ENCODE measurements around the gene PAPPA.

PAPPA gene

DNA sequence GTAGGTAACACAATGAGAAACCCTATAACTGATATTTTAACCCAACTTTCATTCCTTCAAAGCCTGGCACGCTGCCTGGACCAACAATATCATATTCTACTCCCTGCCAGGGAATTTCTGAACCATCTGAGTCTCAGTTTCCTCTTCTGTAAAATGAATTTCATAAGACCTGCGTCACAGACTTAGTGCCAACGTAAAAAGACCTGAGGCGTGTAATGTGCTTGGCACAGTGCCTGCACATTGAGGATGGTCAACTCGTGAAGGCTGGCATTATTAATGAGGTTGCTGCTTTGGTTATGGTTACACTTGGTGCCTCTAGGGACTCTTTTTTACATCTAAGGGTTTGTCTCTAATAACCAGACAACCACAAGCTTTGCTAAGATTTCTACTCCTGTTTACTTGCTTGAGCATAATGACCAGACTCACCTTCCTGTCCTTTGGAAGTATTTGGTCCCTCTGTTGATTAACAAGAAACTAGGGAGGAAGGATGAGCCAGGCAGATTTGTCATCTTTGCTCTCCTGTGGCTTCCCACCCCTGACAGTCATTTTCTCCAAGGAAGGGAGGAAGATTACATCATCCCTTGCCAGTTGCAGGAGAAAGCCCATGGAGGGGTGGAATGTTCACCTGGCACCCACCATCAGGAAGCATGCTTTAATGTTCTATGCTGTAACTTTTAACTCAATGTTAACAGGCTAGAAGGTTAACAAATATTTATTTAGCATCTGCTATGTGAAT is 79.0 kb downstream of the PAPPA start:
- DNase-seq (ENCODE audit: low spot score), result no peak

DNA sequence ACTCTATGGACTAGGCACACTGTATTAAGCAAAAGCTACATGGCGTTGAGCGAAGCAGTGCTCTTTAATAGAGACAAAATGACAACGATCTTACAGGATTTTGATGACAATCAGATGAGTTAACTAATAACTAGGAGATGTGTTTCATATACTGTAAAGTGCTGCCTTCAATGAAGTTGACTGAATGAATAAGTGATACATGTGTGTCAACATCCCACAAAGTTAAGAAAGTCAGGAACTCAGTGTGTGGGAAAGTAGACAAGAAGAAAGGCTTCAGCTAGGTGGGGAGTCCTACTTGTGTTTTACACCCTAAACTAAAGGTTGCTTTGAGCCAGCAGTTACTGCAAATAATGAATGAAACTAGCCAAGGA is 79.6 kb downstream of the PAPPA start:
- DNase-seq (ENCODE audit: low spot score), result no peak

DNA sequence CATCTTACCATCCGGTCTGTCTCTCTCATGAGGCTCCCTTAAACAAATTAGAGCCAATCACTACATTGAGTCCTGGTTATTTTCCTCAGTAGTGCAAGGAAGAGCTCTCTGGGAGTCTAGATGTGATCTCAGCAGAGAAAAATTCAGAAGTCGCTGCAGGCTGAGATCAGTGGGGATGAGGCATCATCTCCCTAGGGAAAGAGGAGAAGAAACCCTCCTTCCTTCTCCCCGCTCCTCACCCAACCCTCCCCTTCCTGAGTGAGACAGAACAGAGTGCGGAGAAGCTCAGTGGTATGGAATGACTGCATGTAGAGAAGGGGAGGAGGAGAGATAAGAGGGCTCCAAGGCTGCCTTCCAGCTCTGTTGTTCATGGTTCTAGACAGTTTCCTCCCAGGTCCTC is 80.5 kb downstream of the PAPPA start:
- DNase-seq (ENCODE audit: low spot score), result no peak

DNA sequence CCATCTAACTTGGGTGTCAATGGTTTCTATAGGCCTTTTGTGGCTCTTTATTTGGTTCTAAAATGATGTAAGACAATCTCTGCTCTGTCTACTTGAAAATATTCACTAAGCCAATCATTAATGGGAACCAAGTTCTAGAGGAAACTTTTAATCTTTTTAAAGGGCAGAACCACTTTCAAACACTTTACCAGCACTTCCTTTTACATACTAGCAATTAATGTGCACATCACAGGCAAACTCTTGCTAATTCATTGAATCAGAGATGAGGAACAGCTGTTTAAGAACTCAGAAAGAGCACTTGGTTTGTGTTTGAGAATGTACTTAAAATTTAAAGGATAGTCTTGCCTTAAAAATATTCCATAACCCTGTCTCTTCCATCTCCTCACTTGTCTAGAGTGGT is 83.4 kb downstream of the PAPPA start:
- DNase-seq (ENCODE audit: low spot score), result no peak

DNA sequence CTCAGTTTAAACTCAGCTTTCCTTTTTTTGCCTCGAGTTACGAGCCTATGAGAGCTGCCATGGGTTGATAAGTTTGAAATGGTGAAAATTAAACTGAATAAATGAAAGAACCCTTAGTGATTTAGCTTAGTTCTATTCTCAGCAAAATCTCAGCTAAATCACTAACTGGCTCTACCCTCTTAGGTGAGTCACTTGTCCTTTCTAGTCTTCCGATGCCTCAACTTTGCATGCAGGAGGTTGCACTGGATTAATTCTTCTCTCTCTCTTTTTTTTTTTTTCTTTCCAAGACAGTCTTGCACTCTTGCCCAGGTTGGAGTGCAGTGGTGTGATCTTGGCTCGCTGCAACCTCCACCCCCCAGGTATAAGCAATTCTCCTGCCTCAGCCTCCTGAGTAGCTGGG is 83.9 kb downstream of the PAPPA start:
- no peak for DNase-seq (ENCODE audit: low spot score)

DNA sequence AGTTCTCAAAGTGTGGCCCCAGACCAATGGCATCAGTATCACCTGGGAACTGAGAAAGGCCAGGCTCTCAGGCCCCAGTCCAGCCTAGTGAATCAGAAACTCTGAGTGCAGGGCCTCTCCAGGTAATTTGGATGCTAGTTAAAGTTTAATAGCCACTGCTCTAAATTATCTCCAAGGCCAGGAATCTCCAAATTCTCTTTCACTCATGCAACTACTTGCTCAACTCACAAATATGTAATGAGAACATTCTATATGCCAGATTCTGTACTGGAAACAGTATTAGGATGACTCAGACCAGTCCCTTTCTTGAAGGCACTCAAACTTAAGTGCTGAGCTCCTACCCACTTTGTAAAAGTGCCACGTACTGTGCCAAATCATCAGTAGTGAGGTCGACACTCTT is 84.6 kb downstream of the PAPPA start:
- no peak for DNase-seq (ENCODE audit: low spot score)

DNA sequence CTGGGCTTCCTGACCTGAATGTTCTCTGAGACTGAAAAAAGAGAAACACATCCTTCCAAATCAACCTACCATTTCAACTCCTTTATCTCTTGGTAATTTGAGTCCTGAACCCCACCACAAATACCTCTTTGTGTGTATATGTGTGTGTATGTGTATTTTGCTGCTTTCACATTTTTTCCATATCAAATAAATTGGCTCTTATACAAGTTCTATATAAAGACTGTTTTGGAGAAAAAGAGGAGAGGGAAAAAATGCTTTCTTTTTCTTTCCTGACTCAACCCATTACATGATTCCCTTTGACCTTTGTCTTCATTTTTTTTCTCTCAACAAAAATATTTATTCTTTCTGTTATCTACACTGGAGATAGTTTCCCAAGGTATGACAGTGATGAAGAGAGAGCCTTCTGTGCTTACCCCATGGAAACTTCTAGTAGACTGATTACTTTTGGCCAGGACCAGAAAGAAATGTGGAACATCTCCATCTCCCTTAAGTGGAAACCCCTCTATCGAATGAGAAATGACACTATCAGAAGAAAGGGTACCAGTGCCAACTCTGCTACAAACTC is 85.3 kb downstream of the PAPPA start:
- no peak for DNase-seq (ENCODE audit: low spot score)

DNA sequence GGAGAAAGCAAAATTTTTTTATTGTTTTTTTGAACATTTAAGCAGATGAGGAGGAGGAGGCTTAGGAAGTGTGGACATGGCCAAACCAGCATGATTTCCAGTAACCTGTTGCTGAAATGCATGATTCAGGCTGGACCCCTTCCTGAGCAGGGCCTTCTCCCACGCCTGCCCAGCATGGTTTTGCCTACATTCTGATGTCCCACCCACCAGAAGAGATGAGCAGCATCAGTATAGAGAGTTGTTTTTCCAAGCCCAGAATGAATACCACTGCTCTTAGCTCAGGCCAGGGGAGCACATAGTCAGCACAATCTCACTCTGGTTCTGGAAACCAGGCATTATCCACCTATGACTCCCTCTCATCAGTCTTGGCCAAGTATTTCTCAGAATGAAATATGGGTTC is 90.1 kb downstream of the PAPPA start:
- DNase-seq (ENCODE audit: low spot score), result no peak

DNA sequence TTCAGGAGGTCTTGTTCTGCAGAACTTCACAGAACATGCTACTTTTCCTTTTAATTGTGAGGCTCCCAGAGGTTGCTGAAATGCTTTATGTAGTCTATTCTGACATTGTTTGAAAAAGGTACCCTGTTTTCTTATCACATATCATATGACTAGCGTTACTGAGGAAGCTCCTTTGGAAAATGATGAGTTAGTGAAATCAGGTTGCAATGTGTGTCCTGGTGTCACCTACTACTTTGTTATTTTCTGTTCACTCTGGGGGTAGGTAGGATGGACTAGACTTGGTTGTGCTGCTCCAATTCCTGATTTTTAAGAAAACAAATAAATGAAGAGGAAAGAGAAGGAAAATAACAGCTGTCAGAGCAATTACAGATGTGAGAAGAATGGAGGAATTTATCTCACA is 93.7 kb downstream of the PAPPA start:
- no peak for DNase-seq (ENCODE audit: low spot score)

DNA sequence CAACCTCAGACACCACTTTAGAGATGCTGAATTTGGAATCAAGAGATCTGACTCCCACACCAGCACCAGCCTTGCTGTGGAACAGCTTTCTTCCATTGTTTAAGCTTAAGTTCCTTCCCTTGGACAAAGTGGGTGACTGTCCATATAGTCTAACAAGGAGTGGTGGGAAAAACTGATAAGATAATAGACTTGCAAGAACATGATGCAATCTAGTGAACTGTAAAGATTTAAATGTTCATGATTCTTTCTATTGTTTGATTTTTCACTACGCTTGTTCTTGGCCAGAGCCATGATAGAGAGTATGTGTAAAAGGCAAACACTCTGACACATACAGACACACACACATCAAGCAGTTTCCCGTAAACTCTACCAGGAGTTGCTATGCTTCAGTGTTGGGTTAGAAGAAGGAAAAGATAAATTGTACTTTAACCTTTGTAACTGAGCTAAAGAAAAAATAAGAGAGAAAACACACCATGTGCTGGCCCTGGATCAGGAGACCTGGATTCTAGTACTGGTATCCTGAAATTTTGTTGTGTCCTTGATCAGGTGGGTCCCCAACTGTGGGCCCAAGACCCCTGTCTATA is 94.3 kb downstream of the PAPPA start:
- DNase-seq (ENCODE audit: low spot score), result no peak

DNA sequence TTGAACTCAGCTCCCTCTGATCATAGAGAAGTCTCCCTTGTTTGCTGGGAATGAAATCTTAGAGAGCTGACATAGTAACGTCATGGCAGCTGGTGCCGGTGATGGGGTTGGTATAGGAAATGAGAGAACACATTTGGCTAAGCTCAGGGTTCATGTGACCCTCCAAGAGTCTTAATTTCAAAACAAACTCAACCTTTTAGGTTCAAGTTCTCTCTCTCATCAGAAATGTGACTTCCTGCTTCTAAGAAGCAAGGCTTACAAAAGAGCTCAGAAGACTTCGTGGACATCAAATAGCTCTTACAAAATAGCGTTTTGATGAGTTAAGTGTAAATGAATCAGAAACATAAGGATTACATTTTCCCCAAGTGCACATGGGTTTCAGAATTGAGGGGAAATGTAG is 97.3 kb downstream of the PAPPA start:
- no peak for DNase-seq (ENCODE audit: low spot score)

DNA sequence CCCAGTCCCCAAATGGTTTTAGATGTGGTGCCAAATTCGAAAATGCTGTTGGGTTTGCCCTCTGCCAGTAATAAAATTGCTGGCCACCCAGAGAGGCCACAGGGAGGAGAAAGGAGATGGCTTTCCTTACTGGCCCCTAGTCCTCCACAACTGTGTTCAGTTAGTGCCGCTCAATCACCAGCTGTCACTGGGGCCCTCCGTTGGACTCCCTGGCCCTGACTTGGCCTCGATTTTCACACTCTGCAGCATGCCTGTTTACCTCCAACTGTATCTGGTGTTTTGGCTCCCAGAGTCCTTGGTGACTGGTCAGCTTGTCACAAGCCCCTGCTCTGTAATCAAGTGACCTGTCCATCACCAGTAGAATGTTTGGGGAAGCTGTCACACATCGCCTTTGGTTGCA is 97.8 kb downstream of the PAPPA start:
- no peak for DNase-seq (ENCODE audit: low spot score)

DNA sequence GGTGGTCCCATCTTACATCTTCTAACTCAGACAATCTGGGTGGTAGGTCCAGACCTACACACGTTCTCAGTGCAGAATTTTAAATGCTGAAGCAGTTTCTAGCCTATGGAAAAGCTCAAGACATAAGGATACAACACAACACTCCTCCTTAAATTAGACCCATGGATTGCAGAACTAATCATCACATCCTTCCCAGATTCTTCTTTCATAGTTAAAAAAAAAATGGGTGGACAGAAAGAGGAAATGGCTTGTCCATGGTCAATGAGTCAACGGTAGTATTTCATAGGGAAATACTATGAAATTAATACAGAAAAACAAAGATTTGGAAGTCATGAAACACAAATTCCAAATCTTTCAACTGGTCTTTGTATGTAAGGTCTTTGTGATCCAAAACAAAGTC is 106.9 kb downstream of the PAPPA start:
- no peak for DNase-seq (ENCODE audit: low spot score)

DNA sequence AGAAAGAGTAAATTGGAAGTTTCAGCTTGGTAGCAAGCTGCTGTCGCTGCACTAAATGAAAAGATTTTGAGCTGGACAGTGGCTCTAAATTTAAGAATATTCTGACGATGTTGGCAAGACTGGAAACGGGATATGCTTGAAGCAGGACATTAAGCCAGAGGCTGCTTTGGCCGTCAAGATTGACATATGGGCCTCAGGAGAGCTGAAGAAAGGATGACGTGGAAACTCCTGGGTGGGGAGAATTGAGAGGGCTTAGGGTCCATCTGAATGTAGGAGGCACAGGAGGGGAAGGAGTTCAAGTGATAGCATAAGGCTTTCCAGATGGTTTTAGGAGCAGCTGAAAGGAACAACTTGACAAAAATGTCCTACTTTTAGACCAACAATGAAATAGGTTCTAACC is 108.9 kb downstream of the PAPPA start:
- DNase-seq (ENCODE audit: low spot score), result no peak

DNA sequence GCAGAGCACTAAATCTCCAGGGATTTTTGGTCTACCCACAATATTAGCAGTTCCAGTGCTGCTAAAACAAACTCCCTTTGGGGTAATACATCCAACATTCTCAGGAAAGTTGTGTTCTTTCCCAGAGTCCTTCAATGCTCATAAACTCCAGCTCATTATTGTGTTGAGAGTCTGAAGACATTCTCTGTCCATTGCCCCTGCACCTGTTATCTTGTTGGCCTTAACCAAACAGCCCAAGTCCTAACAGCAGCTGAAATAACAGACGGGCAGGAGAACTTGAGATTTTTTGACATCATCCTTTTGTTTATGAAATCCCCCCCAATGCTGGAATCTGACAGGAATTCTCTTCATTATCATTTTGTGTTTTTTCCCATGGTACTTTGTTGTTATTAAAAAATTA is 110.8 kb downstream of the PAPPA start:
- no peak for DNase-seq (ENCODE audit: low spot score)

DNA sequence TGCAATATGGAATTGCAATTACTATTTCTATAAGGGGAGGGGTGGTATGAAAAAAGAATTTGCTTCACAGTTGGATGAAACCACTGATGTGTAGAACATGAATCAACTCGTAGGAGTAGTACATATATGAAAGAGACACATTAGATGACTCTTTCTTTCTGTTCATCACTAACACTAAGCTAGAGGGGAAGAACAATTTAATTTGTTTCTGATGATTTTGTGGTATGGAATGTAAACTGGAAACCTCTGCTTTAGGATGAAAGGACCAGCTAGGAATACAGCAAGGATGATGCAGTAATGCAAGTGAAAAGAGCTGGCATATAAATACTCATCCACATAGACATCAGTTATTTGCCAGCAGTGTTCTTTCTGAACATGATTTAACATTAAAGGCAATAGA is 113.4 kb downstream of the PAPPA start:
- DNase-seq (ENCODE audit: low spot score), result no peak

DNA sequence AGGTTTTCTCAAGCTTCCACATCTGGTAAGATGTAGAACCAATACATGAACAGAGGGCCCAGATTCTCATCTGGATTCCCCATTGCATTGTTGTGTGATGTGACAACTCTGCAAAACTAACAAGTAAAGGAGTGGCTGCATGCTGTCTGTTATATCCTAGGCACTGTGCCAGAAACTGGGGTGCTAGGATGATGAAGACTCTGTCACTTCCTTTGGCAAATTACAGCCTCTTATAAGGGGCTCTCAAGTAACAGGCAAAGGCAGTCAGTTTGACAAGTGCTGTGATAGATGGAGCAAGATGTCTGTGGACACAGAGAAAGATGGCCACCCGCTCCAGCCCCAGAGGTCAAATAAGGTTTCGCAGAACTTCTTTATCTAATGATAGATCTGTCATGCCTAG is 115.7 kb downstream of the PAPPA start:
- no peak for DNase-seq (ENCODE audit: low spot score)

DNA sequence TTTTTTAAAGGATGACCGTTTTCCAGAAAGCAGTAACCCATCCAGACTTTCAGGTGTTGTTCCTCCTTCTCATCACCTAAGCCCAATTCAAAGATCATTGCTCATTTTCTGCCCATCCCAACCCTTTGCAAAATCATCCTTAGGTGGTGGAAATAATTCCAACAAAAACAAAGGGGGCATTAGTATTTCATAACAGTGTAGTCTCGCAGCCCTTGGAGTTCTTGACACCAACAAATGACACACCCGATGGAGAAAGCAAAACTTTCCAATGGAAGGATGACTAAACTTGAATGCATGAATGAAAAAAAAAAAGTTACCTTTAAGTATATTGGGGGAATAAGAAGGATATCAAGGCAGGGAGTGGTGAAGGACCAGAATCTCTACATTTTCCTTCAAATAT is 117.0 kb downstream of the PAPPA start:
- DNase-seq (ENCODE audit: low spot score), result no peak

DNA sequence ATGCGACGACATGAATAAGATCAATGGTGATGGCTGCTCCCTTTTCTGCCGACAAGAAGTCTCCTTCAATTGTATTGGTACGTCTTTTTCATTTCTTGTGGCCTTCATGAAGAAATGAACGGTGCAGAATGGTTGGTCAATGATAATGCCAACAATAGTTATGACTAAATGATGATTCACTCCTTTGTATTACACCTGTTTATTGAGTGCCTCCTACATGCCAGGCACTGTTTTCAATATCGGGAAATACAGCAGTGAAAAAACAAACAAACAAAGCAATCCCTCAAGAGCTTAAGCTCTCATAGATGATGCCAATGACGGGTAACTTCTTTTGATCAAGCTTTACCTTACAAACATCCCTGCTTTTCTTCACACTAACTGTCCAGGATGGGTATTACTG is 117.7 kb downstream of the PAPPA start:
- DNase-seq (ENCODE audit: low spot score), result no peak

DNA sequence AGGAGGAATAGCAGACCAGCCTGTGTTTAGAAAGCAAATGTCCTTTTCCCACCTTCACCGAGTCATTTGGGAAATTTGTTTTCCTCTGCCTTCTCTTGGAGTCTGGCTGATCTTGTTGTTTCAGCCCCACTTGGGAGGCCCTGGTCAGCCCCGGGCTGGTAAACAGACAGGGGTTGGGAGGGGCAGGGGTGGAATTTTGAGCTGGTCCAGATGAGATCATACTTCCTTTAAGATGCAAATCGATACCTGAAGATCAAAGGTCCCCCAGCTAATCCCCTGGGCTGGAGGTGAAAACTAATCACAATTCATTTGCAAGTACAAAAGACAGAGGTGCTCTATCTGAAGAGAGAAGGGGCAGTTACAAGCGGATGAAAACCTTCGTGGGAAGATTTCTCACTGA is 118.4 kb downstream of the PAPPA start:
- no peak for DNase-seq (ENCODE audit: low spot score)

DNA sequence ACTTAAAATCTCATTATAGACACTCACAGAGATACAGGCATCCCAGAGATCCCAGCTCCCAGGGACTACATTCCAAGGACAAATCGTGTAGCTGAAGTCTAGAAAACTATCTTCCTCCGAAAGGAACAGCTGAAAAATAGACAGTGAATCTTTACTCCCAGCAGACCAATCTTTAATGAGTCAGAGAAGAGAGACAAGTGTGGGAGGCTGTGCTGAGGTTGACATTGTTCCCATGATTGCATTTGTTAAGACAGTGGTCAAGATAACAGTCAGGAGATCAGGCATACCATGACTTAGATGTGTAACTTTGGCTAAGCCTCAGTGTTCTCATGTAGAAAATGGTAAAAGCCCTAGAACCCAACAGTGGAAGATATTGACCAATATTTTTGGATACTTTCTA is 120.7 kb downstream of the PAPPA start:
- DNase-seq (ENCODE audit: low spot score), result no peak

DNA sequence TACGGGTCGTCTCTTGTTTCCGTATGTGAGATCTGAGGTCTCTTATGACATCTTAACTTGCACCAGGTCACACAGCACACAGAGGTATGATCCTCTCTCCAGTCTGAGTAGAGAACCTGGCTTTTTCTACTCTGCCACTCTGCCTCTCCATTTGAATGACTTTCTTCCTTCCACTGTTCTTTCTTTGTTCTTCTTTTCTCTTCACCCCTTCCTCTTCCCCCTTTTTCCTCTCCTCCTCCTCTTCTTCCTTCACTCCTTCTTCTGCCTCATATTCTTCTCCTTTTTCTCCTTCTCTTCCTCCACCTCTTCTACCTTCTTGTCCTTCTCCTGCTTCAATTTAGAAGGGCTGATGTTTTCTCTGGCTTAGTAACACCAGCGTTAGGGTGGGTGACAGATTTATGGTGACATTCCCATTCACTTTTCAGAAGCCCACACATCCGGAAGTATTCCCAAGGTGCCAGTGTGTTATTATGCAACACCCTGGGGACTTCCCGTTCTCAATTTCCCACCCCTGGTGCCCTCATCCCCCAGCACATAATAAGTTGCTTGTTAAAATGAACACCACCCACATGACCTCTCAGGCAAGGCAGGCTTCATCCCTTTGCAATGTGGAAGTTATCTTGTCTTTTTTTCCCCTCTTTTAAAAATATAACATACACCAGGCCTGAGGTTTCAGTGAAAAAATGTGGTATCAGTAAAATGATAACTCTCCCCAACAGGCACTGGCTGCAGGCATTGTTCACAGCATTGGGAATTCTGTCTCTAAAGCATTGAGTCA is 122.0 kb downstream of the PAPPA start:
- no peak for DNase-seq (ENCODE audit: low spot score)

DNA sequence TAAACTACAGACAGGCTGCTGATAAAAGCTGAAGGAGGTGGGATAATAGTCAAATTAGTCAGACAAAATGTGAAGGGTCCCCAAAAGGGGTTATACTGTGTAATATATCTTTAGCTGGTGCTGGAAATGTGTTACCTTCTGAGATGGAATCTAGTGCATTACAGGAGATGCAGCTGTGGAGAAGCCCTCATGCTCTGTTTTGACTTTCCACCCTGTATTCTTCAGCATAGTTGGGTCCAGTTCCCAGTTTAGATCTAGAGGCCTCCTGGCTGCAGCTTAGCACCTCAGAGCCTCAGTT is 122.6 kb downstream of the PAPPA start:
- no peak for DNase-seq (ENCODE audit: low spot score)
